ENCODE measurements around the gene ATP5PD.

ATP5PD gene

DNA sequence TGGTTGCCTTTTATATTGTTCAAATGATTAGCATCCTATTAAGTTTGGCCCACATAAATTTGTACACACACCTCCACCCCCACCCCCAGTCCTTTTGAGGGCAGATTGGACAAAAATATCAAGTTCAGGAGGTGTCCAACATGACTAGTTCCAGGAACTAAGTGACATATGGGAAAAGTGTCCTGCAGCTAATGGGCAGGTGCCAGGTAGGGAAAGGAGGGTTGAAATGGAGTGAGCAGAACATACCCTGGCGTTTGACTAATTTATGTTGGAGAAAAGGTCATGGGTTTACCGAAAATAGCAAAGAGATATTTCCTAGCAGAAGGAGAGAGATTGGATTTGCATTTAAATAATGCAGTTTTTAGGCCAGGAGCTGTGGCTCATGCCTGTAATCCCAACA is 5.2 kb upstream of the ATP5PD start:
- no peaks in the 10 kb centered on the region for H4K20me1 ChIP-seq (ENCODE audit: control insufficient read depth, insufficient read depth, low read depth, low read length)
- peaks cover 29% of the 10 kb centered on the region for H3K36me3 ChIP-seq (ENCODE audit: control insufficient read depth, low read length)
- peaks cover 4% of the 10 kb centered on the region; the same call in 1 of the 2 replicates for H3F3A ChIP-seq (ENCODE audit: control insufficient read depth, insufficient read depth)
- no peaks in the 10 kb centered on the region for H3K9me2 ChIP-seq (replicated peaks; ENCODE audit: control insufficient read depth, low read length)
- H3K4me3 ChIP-seq (ENCODE audit: low read length): no peak overlapping the region
- no peak overlapping the region for H3K27ac ChIP-seq (ENCODE audit: low read depth, low read length)
- no peaks in the 10 kb centered on the region for H3K27me3 ChIP-seq (ENCODE audit: control insufficient read depth, low read length)
- H3K4me1 ChIP-seq (ENCODE audit: control insufficient read depth, low read length): peaks cover 12% of the 10 kb centered on the region
- TF ChIP-seq, protein P1, sequence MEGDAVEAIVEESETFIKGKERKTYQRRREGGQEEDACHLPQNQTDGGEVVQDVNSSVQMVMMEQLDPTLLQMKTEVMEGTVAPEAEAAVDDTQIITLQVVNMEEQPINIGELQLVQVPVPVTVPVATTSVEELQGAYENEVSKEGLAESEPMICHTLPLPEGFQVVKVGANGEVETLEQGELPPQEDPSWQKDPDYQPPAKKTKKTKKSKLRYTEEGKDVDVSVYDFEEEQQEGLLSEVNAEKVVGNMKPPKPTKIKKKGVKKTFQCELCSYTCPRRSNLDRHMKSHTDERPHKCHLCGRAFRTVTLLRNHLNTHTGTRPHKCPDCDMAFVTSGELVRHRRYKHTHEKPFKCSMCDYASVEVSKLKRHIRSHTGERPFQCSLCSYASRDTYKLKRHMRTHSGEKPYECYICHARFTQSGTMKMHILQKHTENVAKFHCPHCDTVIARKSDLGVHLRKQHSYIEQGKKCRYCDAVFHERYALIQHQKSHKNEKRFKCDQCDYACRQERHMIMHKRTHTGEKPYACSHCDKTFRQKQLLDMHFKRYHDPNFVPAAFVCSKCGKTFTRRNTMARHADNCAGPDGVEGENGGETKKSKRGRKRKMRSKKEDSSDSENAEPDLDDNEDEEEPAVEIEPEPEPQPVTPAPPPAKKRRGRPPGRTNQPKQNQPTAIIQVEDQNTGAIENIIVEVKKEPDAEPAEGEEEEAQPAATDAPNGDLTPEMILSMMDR (IDR thresholded peaks at IDR 0.05; ENCODE audit: low read depth, low read length, poor library complexity, severe bottlenecking): no peak
- TF ChIP-seq EZH2phosphoT487 (IDR thresholded peaks at IDR 0.05; ENCODE audit: borderline replicate concordance, low read length): no peak
- H3K4me2 ChIP-seq (ENCODE audit: low read length): no peak overlapping the region
- no peaks in the 10 kb centered on the region for H3K9me3 ChIP-seq (ENCODE audit: control insufficient read depth, insufficient read depth, low read length)
- H3K79me2 ChIP-seq (ENCODE audit: control insufficient read depth, low read length): peaks cover 13% of the 10 kb centered on the region

- H3K4me2 ChIP-seq (ENCODE audit: low read length): no peak overlapping the region
- no peak overlapping the region for H3K4me3 ChIP-seq (ENCODE audit: low read length)
- H3K27me3 ChIP-seq (ENCODE audit: control insufficient read depth, low read length): no peaks in the 10 kb centered on the region
- peaks cover 18% of the 10 kb centered on the region for H3K4me1 ChIP-seq (ENCODE audit: control insufficient read depth, low read length)
- no peak overlapping the region for H3K27ac ChIP-seq (ENCODE audit: low read depth, low read length)
- peaks cover 29% of the 10 kb centered on the region for H3K36me3 ChIP-seq (ENCODE audit: control insufficient read depth, low read length)
- peaks cover 29% of the 10 kb centered on the region for H3K79me2 ChIP-seq (ENCODE audit: control insufficient read depth, low read length)
- no peaks in the 10 kb centered on the region for H3K9me2 ChIP-seq (replicated peaks; ENCODE audit: control insufficient read depth, low read length)
- no peak for TF ChIP-seq EZH2phosphoT487 (IDR thresholded peaks at IDR 0.05; ENCODE audit: borderline replicate concordance, low read length)
- TF ChIP-seq, protein P1 (IDR thresholded peaks at IDR 0.05; ENCODE audit: low read depth, low read length, poor library complexity, severe bottlenecking): no peak
- H4K20me1 ChIP-seq (ENCODE audit: control insufficient read depth, insufficient read depth, low read depth, low read length): no peaks in the 10 kb centered on the region
- no peaks in the 10 kb centered on the region for H3K9me3 ChIP-seq (ENCODE audit: control insufficient read depth, insufficient read depth, low read length)
- peaks cover 4% of the 10 kb centered on the region; the same call in 1 of the 2 replicates for H3F3A ChIP-seq (ENCODE audit: control insufficient read depth, insufficient read depth)
Measured at GRCh38 chr17:75049706-75050105, 2.9 kb upstream of the ATP5PD start.

DNA sequence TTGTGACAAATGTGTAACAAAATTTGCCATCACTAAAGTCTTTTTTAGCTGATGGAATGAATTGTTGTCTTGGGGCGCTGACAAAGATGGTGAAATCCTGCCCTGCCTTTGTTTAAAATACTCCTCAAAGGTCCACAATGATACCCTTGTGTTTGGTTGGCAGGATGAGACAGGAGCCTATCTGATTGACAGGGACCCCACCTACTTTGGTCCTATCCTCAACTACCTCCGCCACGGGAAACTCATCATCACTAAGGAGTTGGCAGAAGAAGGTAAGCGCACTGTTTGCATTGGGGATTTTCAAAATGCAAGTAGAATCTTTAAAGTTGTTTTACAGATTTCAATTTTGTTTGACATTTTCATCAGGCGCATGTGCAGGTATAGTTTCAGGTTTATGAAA is 2.3 kb upstream of the ATP5PD start:
- Histone ChIP-seq H3F3A (ENCODE audit: control insufficient read depth, insufficient read depth) (peaks cover 4% of the 10 kb centered on the region; the same call in 1 of the 2 replicates), H3K9me2 (replicated peaks; ENCODE audit: control insufficient read depth, low read length) (no peaks in the 10 kb centered on the region), H3K9me3 (ENCODE audit: control insufficient read depth, insufficient read depth, low read length) (no peaks in the 10 kb centered on the region), H3K79me2 (ENCODE audit: control insufficient read depth, low read length) (peaks cover 32% of the 10 kb centered on the region), H3K4me1 (ENCODE audit: control insufficient read depth, low read length) (peaks cover 18% of the 10 kb centered on the region), H3K4me3 (ENCODE audit: low read length) (no peak overlapping the region), H4K20me1 (ENCODE audit: control insufficient read depth, insufficient read depth, low read depth, low read length) (no peaks in the 10 kb centered on the region), H3K36me3 (ENCODE audit: control insufficient read depth, low read length) (peaks cover 26% of the 10 kb centered on the region), H3K4me2 (ENCODE audit: low read length) (no peak overlapping the region), H3K27ac (ENCODE audit: low read depth, low read length) (no peak overlapping the region), H3K27me3 (ENCODE audit: control insufficient read depth, low read length) (no peaks in the 10 kb centered on the region)
- TF ChIP-seq, protein P1 (IDR thresholded peaks at IDR 0.05; ENCODE audit: low read depth, low read length, poor library complexity, severe bottlenecking): no peak
- TF ChIP-seq EZH2phosphoT487 (IDR thresholded peaks at IDR 0.05; ENCODE audit: borderline replicate concordance, low read length): no peak

Measured in DOHH2 (cell line).